Panc1 (cell line): ENCODE measurements around the gene FGD3.

Source experiments
- POLR2AphosphoS5 ChIP-seq: IDR thresholded peaks from 2 replicates; pipeline ENCODE4 v1.6.1; 2012; ENCODE audit warnings: mild to moderate bottlenecking, low read depth, low read length, moderate library complexity
- SIN3A ChIP-seq: IDR thresholded peaks from 2 replicates; pipeline ENCODE4 v1.6.1; 2012; ENCODE audit warnings: low read depth, mild to moderate bottlenecking, low read length, moderate library complexity, borderline replicate concordance; ENCODE audit not compliant: insufficient read depth
- TCF7L2 ChIP-seq: IDR thresholded peaks from 2 replicates; pipeline ENCODE4 v1.6.1; 2011; ENCODE audit warnings: mild to moderate bottlenecking, low read depth, low read length, inconsistent platforms
- TF ChIP-seq, protein P1 (sequence below): fragments of 450-650 bp; IDR thresholded peaks from 2 replicates; pipeline ENCODE4 v1.5.1; 2017; ENCODE audit warnings: mild to moderate bottlenecking
- TF ChIP-seq, protein P2 (sequence below), 2 experiments: IDR thresholded peaks; 2 replicates each; pipeline ENCODE4 v1.6.1; 2011 to 2012; ENCODE audit warnings: low read depth in 2 of 2, control low read depth in 1 of 2, low read length in 1 of 2, mild to moderate bottlenecking in 1 of 2, moderate library complexity in 1 of 2; ENCODE audit not compliant: insufficient read depth in 1 of 2

DNA sequence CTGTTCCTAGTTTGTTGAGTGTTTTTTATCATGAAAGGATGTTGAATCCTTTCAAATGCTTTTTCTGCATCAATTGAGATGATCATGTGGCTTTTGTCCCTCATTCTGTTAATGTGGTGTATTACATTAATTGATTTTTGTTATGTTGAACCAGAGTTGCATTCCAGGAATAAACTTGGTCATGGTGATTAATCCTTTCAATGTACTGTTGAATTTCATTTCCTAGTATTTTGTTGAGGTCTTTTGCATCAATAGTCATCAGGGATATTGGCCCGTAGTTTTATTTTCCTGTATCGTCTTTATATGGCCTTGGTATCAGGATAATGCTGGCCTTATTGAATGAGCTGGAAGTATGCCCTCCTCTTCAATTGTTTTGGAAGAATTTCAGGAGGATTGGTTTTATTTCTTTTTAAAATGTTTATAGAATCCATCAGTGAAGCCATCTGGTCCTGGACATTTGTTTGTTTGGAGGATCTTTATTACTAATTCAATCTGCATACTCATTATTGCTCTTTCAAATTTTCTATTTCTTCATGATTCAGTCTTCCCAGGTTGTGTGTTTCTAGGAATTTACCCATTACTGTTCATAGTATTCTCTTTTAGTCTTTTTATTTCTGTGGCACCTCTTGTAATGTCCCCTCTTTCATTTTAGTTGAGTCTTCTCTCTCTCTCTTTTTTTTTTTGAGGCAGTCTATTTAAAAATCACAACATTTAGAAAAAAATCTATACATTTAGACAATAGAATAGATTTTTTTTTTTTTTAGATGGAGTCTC is 32.1 kb downstream of the FGD3 start:
- TF ChIP-seq, protein P1, sequence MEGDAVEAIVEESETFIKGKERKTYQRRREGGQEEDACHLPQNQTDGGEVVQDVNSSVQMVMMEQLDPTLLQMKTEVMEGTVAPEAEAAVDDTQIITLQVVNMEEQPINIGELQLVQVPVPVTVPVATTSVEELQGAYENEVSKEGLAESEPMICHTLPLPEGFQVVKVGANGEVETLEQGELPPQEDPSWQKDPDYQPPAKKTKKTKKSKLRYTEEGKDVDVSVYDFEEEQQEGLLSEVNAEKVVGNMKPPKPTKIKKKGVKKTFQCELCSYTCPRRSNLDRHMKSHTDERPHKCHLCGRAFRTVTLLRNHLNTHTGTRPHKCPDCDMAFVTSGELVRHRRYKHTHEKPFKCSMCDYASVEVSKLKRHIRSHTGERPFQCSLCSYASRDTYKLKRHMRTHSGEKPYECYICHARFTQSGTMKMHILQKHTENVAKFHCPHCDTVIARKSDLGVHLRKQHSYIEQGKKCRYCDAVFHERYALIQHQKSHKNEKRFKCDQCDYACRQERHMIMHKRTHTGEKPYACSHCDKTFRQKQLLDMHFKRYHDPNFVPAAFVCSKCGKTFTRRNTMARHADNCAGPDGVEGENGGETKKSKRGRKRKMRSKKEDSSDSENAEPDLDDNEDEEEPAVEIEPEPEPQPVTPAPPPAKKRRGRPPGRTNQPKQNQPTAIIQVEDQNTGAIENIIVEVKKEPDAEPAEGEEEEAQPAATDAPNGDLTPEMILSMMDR, result no peak
- TF ChIP-seq POLR2AphosphoS5, result no peak
- no peak for TF ChIP-seq SIN3A
- TF ChIP-seq TCF7L2, result no peak
- TF ChIP-seq, protein P2, sequence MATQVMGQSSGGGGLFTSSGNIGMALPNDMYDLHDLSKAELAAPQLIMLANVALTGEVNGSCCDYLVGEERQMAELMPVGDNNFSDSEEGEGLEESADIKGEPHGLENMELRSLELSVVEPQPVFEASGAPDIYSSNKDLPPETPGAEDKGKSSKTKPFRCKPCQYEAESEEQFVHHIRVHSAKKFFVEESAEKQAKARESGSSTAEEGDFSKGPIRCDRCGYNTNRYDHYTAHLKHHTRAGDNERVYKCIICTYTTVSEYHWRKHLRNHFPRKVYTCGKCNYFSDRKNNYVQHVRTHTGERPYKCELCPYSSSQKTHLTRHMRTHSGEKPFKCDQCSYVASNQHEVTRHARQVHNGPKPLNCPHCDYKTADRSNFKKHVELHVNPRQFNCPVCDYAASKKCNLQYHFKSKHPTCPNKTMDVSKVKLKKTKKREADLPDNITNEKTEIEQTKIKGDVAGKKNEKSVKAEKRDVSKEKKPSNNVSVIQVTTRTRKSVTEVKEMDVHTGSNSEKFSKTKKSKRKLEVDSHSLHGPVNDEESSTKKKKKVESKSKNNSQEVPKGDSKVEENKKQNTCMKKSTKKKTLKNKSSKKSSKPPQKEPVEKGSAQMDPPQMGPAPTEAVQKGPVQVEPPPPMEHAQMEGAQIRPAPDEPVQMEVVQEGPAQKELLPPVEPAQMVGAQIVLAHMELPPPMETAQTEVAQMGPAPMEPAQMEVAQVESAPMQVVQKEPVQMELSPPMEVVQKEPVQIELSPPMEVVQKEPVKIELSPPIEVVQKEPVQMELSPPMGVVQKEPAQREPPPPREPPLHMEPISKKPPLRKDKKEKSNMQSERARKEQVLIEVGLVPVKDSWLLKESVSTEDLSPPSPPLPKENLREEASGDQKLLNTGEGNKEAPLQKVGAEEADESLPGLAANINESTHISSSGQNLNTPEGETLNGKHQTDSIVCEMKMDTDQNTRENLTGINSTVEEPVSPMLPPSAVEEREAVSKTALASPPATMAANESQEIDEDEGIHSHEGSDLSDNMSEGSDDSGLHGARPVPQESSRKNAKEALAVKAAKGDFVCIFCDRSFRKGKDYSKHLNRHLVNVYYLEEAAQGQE (IDR thresholded peaks at IDR 0.05; ENCODE audit: insufficient read depth in 1 of 2, low read depth in 2 of 2, low read length in 1 of 2), result no peak
